Femur (tissue), 1 donor: Measurements from ENCODE around the gene AATF.

Experiments
- DNase-seq: peaks from one replicate; pipeline ENCODE4 v3.0.0-alpha.2; 2017

The AATF gene

DNA sequence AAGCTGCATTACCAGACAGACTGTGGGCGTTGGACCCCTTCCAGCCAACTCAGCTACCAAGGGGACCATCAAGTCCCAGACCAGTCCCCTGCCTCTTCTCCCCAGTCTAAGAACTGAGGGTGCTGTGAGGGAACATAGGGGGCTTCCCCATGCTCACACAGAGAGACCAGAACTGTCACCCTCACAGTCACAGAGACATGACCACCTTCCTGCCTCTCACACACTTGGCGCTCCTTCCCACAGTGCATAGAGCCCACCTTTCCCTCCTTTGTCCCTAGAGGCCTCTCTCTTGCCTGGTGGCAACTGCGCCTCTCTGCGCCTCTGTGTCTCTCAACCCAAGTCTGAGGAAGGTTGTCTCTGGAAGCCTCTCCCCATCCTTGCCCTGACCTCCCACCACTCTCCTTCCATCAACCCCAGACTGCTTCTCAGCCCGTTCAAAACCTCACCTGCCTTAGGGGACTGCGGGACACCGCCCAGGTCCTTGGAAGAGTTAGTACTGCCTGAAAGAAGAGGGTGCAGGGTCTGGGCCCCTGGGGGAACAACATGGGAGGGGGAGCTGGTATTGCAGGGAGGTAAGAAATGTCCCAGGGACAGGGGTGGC, 17.6 kb upstream of the AATF start:
- no peak for DNase-seq

DNA sequence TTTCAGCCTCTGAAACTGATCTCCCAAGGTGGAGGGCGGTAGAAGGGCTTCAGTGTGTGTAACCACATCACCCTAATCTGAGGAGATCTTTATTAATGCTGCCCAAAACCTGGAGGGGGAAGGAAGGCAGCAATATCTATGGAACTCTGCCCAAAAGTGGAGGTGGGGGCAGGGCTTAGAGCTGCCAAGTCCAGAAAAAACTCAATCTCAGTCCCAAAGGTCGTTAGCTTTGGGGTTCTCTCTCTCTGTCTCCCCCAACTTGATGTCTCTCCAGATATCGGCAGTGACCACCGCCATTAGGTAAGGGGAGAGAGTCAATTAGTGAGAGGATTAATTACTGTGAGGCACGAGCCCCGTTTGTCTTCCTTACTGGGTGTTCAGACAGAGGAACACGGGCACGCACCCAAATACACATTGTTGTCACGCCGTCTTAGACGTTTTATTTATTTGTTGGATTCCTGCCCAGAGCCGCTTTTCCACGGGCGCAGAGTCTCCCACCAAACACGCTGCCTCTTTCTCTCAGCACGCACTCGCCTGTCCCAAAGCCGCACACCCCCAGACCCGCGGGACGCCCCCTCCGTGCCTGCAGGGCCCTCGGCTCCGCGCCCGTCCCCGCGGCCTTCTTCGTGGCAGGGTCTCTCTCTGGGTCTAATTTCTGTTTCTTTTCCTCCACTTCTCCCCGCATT, 16.9 kb upstream of the AATF start:
- no peak for DNase-seq

DNA sequence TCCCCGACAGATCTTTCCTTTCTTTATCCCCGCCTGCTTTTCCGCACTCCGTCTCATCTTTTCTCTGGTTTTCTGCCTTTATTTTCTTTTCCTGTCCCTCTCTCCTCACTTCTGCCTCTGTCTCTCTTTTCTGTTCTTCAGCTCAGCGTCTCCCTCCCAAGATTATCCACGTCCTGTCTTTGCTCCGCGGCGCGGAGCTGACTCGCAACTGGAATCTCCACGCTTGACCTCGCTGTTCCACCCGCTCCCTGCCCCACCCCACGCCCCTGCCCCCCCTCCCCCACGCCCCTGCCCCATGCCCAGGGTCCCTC, 16.4 kb upstream of the AATF start:
- DNase-seq, result no peak

DNA sequence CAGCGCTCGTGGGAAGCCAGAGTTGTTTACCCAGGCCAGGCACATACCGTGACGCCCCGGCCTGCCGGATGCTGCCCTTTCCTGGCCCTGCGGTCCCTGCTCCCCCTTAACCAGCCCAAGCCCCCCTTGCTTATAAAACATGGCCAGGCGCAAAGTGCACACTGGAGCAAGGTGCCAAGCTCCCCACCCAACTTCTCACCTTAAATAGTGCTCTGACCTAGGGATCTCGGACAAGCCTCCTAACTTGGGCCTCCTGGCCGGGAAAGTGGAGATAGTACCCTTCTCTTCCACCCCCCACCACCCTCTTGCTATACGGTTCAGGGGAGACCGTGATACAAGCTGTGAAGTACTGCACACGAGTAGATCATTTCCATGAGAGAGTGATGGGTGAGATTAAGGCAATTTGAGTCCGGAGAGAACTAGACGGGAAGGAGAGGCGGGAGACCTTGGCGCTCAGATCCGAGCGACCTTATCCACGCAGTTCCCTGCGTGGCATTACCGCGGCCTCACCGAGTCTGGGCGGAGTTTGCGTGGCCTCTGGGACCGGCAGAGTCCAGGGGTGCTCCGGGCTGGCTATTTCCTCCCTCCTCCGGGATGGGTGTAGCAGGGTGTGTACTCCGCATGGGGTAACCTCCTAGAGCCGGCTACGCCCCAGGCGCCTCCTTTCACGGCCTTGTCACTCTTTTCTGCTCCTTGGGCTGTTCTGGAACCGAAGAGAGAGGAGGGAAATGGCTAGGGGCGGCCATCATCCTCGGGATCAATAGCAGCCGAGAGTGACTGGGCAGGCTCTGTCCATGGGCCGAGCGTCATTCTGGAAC, 15.9 kb upstream of the AATF start:
- DNase-seq, result no peak

DNA sequence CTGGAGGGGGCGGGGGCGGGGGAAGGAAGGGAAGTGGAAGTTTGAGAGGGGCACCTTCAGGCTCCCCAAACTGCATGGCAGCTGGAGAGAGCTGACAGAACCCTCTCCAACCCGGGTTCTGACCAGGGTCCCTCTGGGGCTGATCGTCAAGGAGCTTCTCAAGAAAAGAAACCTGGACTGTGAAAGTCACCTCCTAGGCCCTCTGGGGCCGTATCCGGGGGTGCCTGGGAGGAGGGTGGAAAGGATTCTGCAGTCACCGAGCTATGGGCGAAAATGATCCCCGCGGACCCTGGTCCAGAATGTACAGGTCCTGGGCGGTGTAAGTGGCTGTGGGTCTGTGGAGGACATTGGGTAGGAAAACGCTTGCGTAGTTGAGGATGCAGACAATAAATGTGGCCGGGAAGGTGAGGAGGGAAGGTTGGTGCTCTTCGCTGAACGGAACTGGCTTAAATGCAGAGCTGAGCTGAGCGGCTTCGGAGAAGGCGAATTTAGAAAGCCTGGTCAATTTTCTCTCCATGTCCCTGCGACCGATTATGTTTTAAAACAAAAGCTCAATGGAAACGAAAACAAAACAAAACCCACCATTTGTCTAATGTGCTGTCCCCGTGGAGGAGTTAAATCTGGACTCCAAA, 15.1 kb upstream of the AATF start:
- no peak for DNase-seq

DNA sequence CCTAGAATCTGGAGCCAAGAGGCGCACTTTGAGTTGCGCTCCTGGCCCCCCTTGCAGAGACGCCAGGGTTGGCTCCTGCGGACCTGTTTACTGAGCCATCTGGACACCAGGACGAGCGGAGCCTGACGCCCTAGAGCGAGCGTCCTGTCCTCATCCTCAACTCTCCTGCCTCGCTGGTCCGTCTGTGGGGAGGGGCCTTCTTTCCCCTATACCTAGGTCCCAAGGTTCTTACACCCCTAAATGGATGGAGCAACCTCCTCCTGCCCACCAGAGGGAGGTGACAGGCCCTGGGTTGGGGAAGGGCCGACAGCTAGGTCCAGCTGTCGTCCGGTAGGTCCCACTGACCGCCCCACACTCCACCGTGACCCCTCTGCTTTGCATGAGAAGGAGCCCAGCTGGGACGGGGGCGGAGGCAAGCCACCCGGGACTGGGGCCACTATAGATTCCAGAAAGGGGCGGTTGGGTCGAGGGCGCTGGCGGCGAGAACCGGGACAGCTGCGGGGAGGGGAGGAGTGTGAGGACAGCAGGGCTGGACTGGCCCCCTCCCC, 14.5 kb upstream of the AATF start:
- DNase-seq, result no peak

DNA sequence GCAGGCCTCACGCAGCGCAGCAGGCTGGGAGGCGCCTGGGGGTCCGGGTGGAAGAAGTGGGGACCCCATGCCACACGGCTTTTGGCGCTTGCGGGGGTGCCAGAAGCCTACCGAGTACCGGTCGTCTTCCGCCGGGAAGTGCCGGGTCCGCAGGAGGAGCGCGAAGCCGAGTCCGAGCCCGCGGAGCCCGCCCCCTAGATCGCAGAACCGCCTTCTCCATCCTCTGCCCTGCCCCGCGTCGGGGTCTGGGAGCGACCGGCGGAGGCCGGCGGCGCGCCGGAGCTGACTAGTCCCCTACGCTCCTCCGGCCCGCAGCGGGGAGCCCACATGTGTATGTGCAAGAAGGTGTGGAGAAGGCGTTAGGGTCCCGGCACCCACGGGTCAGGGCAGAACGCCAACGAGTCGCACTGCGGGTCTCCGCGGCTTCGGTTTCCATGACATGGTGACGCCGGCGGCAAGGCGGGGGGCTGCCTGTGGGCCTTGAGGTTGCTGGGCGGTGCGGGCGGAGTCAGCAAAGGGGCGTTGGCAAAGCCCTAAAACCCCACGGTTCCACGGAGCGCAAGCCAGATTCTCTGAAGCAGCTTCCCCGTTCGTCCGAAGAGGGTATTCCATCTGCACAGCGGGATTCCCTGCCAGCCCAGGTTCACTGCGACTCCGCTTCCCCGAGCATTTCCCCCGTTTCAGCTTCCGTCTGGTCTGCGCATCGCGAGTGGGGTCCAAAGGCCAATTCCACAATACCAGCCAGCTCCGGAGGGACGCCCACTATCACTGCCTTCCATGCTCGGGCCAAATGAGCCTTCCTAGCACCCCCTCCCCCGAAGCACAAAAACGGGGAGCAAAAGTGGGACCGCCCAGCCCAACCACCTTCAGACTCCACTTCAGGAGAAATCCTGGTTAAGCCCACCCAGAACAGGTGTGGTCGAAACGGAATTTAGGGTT, 13.8 kb upstream of the AATF start:
- no peak for DNase-seq

DNA sequence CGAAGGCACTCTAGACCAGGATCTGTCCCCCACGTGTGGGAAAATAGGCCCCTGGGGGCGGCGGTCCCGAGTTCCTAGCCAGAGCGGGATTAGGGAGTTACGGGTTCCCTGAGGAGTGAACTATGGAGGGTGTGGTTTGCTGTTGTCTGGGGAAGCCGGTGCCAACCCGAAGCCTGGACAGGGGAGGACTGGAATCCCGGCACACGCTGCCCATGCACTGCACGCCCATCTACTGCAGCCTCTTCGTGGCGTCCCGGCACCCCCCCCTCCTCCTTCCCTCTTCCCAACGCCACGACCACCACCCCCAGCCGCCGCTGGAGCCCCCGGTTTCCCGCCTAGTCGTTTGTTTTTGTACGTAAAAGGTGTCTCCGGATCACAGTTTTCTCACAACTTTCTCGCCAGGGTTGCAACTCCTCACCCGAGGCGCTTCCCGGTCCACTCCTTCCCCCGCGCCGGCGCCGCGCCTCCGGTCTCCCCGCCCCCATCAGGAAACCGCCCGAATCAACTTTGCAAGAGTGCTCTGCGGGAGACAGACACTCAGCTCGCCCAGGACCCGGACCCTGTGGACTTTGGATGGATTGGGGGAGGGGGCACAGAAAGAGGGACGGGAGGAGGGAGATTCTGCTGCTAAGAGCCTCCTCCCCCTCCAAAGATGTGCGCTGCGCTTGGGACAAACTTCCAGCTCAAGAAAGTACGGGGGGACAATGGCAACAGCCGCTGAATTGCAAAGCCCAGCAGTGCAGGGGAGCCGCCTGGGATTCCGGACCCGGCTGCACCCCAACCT, 12.9 kb upstream of the AATF start:
- DNase-seq, result no peak

DNA sequence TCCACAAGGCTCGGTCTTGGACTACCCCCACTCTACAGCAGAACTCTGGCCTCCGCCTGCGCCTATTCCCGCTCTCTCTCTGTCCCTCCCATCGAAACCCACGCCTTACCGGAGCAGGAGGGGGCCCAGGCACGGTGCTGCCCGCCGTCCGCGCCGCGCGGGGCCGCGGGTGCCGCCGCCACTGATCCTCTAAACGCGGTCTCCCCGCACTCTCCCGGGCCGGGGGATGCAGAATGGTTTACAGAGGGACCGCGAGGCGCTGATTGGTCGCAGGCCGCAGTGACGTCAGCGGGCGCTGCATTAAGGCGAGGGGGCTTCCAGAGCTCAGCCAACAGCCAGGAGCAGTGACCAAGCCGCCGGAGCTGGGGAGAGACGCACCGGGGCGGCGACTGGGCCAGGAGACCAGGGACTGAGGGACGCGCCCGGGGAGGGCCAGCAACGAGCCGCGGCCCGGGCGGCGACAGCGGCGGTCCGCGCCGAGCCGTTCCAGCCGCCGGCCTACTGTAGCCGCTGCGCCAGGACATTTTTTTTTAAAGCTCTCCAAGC, 12.2 kb upstream of the AATF start:
- DNase-seq, result no peak

DNA sequence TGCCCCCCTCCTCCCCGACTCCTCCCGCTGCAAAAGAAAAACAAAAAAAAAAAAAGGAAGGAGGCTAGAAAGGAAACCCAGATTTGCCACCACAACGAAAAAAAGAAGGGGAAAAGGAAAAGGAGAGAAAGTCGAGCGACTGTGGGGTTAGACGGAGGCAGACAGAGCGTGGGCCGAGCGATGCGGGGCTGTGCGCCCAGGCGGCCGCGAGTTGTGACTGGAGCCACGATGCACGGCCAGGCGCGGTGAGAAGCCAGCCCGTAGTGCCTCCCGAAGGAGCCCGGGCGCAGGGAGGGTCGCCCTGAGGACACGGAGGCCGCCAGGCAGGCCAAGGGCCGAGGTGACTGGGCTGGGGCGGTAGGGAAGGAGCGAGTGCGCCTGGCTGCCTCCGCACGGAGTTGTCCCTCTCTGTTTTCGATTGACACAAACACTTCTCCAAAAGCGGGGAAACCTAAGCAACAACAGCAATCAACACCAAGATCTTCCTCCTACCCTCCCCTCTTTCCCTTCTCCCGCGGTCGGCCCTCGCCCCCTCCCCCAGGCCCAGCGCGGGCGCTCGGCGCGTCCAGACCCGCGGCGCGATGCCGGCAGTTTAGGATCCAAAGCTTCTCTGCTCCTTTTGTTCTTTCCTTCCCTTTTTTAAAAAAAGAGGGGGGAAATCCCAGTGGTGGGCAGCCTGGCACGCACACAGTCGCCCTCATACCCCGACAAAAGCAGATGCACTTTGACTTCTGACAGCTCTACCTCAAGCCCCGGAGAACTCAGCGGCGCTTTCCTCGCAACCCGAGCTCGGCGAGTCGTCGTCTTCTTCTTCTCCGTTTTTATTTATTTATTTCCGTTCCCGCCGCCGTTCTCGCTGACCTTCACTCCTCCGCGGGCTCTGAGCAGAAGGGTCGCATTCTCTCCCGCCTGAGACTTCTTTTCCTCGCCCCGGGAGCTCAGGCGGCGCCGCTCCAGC, 11.5 kb upstream of the AATF start, which contains the start of gene LHX1:
TSS of gene LHX1 (plus strand) at position 475 of the 958 bp plus-strand sequence. CDS start 723 bp downstream, outside the sequence.
- DNase-seq, result no peak

DNA sequence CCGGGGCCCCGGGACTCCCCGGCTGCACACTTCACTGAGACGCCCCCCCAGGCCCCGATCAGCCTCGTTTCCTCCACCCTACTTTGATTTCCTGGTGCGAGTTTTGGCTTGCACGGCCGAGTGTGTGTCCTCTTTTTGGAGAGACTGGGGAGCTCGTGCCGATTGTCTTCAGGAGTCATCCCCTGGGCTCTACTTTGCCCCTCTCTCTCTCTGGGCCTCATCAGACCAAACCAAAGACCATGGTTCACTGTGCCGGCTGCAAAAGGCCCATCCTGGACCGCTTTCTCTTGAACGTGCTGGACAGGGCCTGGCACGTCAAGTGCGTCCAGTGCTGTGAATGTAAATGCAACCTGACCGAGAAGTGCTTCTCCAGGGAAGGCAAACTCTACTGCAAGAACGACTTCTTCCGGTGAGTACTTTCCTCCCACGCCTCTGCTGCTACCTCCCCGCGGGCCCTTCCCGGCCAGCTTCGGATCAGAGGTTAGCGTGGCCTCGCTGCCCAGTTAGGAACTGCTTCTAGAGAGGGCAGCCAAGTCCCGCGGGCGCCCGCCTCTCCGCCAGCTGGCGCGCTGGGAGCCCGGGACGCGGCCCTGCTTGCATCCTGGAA, 10.7 kb upstream of the AATF start:
- DNase-seq, result no peak

DNA sequence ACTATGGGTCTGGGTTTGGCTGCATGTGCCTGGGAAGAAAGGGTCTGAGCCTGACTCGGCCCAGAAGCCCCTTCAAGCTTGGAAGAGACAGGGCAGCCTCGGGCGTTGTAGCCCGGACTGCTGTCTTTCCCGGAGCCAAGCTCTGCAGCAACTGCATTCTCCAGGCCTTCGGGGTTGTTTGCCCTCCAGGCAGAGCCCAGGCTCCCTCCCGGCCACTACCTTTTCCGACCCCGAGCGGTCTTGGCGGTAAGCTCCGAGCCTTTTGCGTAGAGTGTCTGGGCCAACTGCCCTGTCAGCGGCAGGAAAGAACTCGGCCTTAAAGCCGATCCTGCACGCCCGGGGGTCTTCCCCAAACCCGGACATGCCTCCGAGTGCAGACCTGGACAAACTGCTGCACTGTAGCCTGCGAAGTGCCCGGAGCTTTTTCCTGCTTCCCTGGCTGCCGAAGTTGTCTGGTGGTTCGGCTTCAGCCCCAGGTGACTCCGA, 10.1 kb upstream of the AATF start:
- DNase-seq, result no peak

DNA sequence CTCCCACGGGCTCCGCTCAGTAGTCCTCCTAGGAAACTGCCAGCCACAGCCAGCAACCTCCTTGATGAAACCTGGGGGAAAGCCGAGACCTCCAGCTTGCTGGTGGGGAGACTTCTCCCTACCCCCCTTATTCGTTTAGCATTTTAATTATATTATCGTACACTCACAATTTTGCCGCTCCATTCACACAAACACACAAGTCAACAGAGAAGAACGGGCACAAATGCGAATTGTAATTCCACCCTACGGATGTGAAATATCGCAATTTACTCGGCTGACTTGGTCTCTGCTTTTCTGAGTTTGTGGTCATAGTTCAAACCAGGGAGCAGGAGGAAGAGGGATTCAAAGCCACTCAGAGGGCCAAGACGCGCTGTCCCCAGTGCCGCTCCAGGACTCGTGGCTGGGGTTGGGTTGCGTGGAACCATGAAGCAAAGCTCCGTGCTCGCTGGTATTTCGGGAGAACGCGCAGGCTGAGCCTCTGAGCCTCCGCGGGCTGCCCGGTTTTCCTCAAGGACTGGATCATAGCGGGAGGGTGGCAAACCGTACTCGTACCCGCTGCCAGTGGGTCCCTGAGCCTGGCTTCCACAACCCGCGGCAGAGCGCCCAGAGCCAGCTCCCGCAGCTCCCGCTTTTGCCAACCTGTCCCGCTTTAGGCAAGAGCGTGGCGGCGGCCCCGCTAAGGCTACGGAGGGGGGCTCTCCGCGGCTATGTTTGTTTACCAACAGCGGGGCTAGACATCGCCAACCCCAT, 9.5 kb upstream of the AATF start:
- no peak for DNase-seq

DNA sequence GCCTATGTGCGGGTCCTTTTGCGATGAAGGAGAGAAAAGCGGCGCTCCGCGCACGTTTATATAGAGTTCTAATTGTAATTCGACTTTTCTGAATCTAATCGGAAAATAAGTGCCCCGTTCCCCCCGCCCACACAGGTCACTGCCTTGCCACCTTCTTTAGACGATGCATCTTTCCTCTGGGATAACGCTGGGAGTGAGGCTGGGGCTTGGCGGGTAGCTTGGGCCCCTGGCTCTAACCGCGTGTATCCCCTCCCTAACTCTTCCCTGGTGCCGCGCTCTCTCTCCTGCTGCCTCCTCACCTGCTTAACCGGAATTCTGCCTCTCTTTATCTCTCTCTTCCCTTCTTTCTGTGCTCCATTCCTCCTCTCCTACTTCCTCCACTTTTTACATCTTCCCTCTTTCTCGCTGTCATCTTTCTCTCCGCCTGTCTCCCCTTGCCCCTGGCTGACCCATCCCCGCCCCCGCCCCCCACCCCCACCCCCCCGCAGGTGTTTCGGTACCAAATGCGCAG, 8.9 kb upstream of the AATF start:
- no peak for DNase-seq

DNA sequence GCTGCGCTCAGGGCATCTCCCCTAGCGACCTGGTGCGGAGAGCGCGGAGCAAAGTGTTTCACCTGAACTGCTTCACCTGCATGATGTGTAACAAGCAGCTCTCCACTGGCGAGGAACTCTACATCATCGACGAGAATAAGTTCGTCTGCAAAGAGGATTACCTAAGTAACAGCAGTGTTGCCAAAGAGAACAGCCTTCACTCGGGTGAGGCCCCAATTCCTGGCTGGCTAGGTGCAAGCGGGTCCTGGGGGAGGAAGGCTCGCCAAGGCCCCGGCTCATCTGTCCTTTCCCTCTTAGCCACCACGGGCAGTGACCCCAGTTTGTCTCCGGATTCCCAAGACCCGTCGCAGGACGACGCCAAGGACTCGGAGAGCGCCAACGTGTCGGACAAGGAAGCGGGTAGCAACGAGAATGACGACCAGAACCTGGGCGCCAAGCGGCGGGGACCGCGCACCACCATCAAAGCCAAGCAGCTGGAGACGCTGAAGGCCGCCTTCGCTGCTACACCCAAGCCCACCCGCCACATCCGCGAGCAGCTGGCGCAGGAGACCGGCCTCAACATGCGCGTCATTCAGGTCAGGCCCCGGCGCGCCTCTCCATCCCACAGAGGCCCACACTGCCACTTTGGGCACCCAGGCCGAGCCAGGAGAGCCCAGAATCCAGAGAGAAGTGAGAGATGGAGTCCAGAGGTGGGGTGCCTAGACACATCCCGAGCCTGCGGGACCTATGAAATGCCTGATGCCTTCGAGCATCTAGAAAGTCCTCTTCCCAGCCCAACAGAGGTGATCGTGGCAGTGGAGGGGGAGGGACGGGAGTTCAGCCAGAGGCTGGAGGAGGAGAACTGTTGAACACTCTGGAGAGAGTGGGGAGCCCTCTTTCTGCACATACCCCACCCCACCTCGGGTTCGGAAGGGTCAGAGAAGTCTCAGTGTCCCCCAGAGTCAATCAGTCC, 8.2 kb upstream of the AATF start:
- no peak for DNase-seq

DNA sequence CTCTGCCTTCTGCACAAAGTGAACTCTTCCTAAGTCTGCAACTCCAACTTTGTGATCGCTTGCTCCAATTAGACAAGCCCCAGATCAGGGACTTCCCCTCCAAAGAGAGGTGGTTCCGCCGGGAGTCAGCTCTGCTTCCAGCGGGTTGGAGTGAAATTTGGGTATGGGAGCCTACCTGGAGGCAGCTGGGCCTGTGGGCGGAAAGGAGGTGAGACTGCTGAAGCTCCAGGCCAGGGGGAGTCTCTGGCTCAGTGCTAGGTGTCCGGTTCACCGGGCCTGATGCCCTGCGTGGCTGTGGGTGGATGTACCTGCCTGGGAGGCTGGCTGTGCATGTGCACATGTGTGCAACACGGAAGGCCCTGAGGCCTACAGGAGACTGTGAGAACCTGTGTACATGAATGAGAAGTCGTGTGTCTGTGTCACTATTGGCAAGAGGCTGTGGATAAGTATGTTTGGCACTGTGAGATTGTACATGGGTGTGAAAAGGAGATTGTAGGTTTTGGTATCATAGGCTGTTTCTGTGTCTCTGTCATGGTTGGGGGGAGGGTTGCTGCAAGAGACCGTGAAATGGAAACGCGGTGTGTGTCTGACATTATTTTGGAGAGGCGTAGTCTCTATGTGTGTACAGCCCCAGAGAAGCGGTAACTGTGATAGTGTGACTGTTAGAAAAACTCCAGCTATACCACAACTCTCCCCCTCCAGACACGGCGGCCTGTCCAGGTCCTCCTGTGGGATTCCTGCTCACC, 7.3 kb upstream of the AATF start:
- DNase-seq, result no peak
